Dendritic cell treated with granulocyte-macrophage colony-stimulating factor and Interleukin-4, amounts not matched to agents 40 ng/mL and 50 ng/mL, for 4 days (primary cell): ENCODE data around the gene DICER1.

Experiments used
- H3K27ac Mint-ChIP-seq: one replicate; pipeline ENCODE4 v1.8.0; 2022; ENCODE audit warnings: mild to moderate bottlenecking, mixed read lengths
- H3K27me3 Mint-ChIP-seq: one replicate; pipeline ENCODE4 v1.8.0; 2022; ENCODE audit warnings: mild to moderate bottlenecking, mixed read lengths
- H3K36me3 Mint-ChIP-seq: one replicate; pipeline ENCODE4 v1.8.0; 2022; ENCODE audit warnings: low read depth, mixed read lengths
- H3K4me1 Mint-ChIP-seq: one replicate; pipeline ENCODE4 v1.8.0; 2022; ENCODE audit warnings: low read depth, mixed read lengths
- H3K4me3 Mint-ChIP-seq: one replicate; pipeline ENCODE4 v1.8.0; 2022; ENCODE audit warnings: mild to moderate bottlenecking, moderate library complexity, mixed read lengths
- H3K9me3 Mint-ChIP-seq: one replicate; pipeline ENCODE4 v1.8.0; 2022; ENCODE audit warnings: mixed read lengths
- intact Hi-C: fragments of 100-400 bp; cut with micrococcal nuclease; formaldehyde crosslinking; loops from one replicate; pipeline ENCODE4 v1.15.0; 2022

DICER1 gene

GRCh38 chr14:95056476-95056875 is 100.9 kb downstream of the DICER1 start:
- H3K27ac Mint-ChIP-seq, result no peak overlapping the region
- intact Hi-C loops, result no loop called here
- H3K4me1 Mint-ChIP-seq, result no peaks in the 10 kb centered on the region
- no peaks in the 10 kb centered on the region for H3K9me3 Mint-ChIP-seq
- no peaks in the 10 kb centered on the region for H3K36me3 Mint-ChIP-seq
- H3K4me3 Mint-ChIP-seq, result no peak overlapping the region
- no peaks in the 10 kb centered on the region for H3K27me3 Mint-ChIP-seq

GRCh38 chr14:95055318-95055717 is 102.0 kb downstream of the DICER1 start:
- intact Hi-C loops, result no loop called here
- no peak overlapping the region for H3K27ac Mint-ChIP-seq
- no peaks in the 10 kb centered on the region for H3K27me3 Mint-ChIP-seq
- H3K36me3 Mint-ChIP-seq, result no peaks in the 10 kb centered on the region
- no peaks in the 10 kb centered on the region for H3K9me3 Mint-ChIP-seq
- H3K4me1 Mint-ChIP-seq, result no peaks in the 10 kb centered on the region
- no peak overlapping the region for H3K4me3 Mint-ChIP-seq

- Mint-ChIP-seq H3K4me3 (no peak overlapping the region), H3K36me3 (no peaks in the 10 kb centered on the region), H3K9me3 (no peaks in the 10 kb centered on the region), H3K27ac (no peak overlapping the region), H3K4me1 (no peaks in the 10 kb centered on the region), H3K27me3 (no peaks in the 10 kb centered on the region)
- intact Hi-C loops, result no loop called here
Measured at GRCh38 chr14:95054346-95055280, 102.7 kb downstream of the DICER1 start.

GRCh38 chr14:95052016-95052585 is 105.2 kb downstream of the DICER1 start:
- Mint-ChIP-seq H3K4me3 (no peak overlapping the region), H3K36me3 (no peaks in the 10 kb centered on the region), H3K27me3 (no peaks in the 10 kb centered on the region), H3K27ac (no peak overlapping the region), H3K4me1 (no peaks in the 10 kb centered on the region), H3K9me3 (no peaks in the 10 kb centered on the region)
- intact Hi-C loops, result no loop called here

- Mint-ChIP-seq H3K27ac (no peak overlapping the region), H3K27me3 (peaks cover 1% of the 10 kb centered on the region), H3K9me3 (no peaks in the 10 kb centered on the region), H3K4me3 (no peak overlapping the region), H3K36me3 (no peaks in the 10 kb centered on the region), H3K4me1 (no peaks in the 10 kb centered on the region)
- intact Hi-C loops, result no loop called here
Measured at GRCh38 chr14:95049952-95050351, 107.4 kb downstream of the DICER1 start.

GRCh38 chr14:95048771-95049312 is 108.5 kb downstream of the DICER1 start:
- Mint-ChIP-seq H3K27me3 (peaks cover 1% of the 10 kb centered on the region), H3K27ac (no peak overlapping the region), H3K9me3 (no peaks in the 10 kb centered on the region), H3K36me3 (no peaks in the 10 kb centered on the region), H3K4me3 (no peak overlapping the region), H3K4me1 (no peaks in the 10 kb centered on the region)
- intact Hi-C loops, result no loop called here

- Mint-ChIP-seq H3K27me3 (peaks cover 3% of the 10 kb centered on the region), H3K4me3 (no peak overlapping the region), H3K27ac (no peak overlapping the region), H3K9me3 (no peaks in the 10 kb centered on the region), H3K4me1 (no peaks in the 10 kb centered on the region), H3K36me3 (no peaks in the 10 kb centered on the region)
- intact Hi-C loops, result no loop called here
Measured at GRCh38 chr14:95047754-95048153, 109.6 kb downstream of the DICER1 start.

- Mint-ChIP-seq H3K4me1 (no peaks in the 10 kb centered on the region), H3K27ac (no peak overlapping the region), H3K4me3 (no peak overlapping the region), H3K36me3 (no peaks in the 10 kb centered on the region), H3K27me3 (peaks cover 4% of the 10 kb centered on the region), H3K9me3 (no peaks in the 10 kb centered on the region)
- intact Hi-C loops, result no loop called here
Measured at GRCh38 chr14:95046711-95047681, 110.3 kb downstream of the DICER1 start.

- Mint-ChIP-seq H3K4me3 (no peak overlapping the region), H3K27me3 (peaks cover 11% of the 10 kb centered on the region), H3K36me3 (no peaks in the 10 kb centered on the region), H3K27ac (no peak overlapping the region), H3K9me3 (no peaks in the 10 kb centered on the region), H3K4me1 (no peaks in the 10 kb centered on the region)
- intact Hi-C loops, result no loop called here
Measured at GRCh38 chr14:95045836-95046430, 111.4 kb downstream of the DICER1 start.

- intact Hi-C loops, result no loop called here
- Mint-ChIP-seq H3K27me3 (peaks cover 11% of the 10 kb centered on the region), H3K9me3 (no peaks in the 10 kb centered on the region), H3K4me3 (no peak overlapping the region), H3K27ac (no peak overlapping the region), H3K4me1 (no peaks in the 10 kb centered on the region), H3K36me3 (no peaks in the 10 kb centered on the region)
Measured at GRCh38 chr14:95045106-95045701, 112.1 kb downstream of the DICER1 start.

GRCh38 chr14:95044463-95045105 is 112.7 kb downstream of the DICER1 start:
- no peak overlapping the region for H3K27ac Mint-ChIP-seq
- no peaks in the 10 kb centered on the region for H3K36me3 Mint-ChIP-seq
- H3K4me3 Mint-ChIP-seq, result no peak overlapping the region
- H3K27me3 Mint-ChIP-seq, result peaks cover 11% of the 10 kb centered on the region
- intact Hi-C loops, result no loop called here
- H3K4me1 Mint-ChIP-seq, result no peaks in the 10 kb centered on the region
- no peaks in the 10 kb centered on the region for H3K9me3 Mint-ChIP-seq

GRCh38 chr14:95043732-95044462 is 113.4 kb downstream of the DICER1 start:
- Mint-ChIP-seq H3K4me1 (no peaks in the 10 kb centered on the region), H3K4me3 (no peak overlapping the region), H3K27ac (no peak overlapping the region), H3K9me3 (no peaks in the 10 kb centered on the region), H3K36me3 (no peaks in the 10 kb centered on the region), H3K27me3 (peaks cover 11% of the 10 kb centered on the region)
- intact Hi-C loops, result no loop called here
